NCI-H1436 (cell line): Measurements from ENCODE around the gene CSF2RB.

Experiments
- DNase-seq: peaks from one replicate; lab custom pipeline; 2025; lab: John Stamatoyannopoulos, UW

CSF2RB gene

GRCh38 chr22:36936362-36937116, 23.1 kb downstream of the CSF2RB start:
- no peak for DNase-seq

- DNase-seq = no peak
These were observed 24.0 kb downstream of the CSF2RB start for GRCh38 chr22:36937319-36938027.

DNA sequence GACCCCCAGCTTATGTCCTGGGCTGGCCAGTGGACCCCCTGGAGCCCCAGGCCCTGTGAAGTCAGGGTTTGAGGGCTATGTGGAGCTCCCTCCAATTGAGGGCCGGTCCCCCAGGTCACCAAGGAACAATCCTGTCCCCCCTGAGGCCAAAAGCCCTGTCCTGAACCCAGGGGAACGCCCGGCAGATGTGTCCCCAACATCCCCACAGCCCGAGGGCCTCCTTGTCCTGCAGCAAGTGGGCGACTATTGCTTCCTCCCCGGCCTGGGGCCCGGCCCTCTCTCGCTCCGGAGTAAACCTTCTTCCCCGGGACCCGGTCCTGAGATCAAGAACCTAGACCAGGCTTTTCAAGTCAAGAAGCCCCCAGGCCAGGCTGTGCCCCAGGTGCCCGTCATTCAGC, 24.6 kb downstream of the CSF2RB start:
- no peak for DNase-seq

- no peak for DNase-seq
These were observed 25.5 kb downstream of the CSF2RB start for GRCh38 chr22:36938886-36939285.

GRCh38 chr22:36940676-36941075, 27.2 kb downstream of the CSF2RB start:
- no peak for DNase-seq

- DNase-seq = no peak
These were observed 29.1 kb downstream of the CSF2RB start for GRCh38 chr22:36942556-36942955.

GRCh38 chr22:36946421-36947158, 33.2 kb downstream of the CSF2RB start:
- no peak for DNase-seq

GRCh38 chr22:36948273-36949225, 35.1 kb downstream of the CSF2RB start:
- DNase-seq = no peak

GRCh38 chr22:36950797-36951590, 37.6 kb downstream of the CSF2RB start:
- DNase-seq = no peak

DNA sequence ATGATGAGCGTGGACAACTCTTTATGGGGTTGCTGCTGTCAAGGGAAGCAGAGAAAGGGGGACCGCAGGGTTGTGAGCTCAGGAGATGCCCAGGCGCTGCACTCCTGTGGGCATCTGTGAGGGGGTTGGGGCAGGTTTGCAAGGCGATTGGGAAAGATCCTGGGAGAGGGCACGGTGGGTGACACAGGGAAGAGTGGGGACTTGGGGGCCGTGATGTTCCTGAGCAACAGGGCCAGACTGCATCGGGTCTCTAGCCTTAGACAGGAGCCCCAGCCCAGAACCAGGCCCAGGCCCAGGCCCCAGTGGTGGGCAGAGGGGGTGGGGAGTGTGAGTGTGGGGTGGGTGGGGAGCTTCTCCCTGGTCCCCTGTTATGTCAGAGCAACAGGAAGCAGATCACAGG, 38.3 kb downstream of the CSF2RB start:
- DNase-seq = no peak

- DNase-seq = no peak
These were observed 40.0 kb downstream of the CSF2RB start for GRCh38 chr22:36953239-36954080.

DNA sequence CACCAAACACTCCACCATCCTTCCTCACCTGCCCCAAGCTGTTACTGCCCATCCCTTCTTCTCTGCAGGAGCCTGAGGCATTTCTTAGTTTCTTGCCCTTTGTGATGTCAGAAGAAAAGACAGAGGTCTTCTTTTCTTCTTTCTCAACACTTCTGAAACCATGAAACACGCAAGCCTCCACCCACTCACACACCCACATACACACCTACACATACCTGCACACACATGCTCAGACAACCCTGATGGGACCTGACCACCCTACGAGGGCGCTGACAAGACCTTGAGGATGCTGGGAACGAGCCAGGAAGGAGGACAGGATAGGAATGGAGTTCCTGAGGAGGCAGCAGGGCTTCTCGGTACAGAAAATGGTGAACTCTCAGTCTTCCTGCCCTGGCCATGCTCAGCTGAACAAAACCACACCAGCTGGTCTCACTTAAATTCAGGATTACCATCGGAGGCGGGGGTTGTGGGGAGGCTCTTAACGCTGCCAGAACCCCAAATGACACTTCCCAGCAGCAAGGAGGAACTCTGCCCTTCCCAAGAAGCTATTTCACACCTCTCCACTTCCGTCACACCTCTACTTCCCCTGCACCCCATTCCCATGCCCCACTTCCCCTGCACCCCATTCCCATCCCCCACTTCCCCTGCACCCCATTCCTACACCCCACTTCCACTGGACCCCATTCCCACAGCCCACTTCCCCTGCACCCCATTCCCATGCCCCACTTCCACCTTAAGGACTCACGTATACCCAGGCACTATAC, 41.0 kb downstream of the CSF2RB start:
- DNase-seq = no peak

DNA sequence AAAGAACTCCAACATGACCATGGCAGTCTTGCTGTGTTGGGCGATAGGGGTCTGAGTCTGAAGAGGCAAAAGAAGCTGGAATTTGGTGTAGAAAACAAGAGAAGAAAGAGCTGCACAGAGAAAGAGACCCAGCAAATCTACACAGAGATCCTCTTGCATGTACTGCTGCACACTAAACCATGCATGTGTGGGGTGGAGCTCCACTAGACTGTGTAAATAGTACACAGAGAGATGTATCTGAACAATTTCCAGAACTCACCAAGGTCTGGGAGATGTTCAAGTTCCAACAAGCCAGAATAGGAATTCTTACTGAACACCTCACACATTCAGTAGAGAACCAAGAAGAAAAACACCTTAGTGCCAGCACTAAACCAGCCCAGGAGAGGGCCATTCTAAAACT, 42.3 kb downstream of the CSF2RB start:
- DNase-seq = no peak

DNA sequence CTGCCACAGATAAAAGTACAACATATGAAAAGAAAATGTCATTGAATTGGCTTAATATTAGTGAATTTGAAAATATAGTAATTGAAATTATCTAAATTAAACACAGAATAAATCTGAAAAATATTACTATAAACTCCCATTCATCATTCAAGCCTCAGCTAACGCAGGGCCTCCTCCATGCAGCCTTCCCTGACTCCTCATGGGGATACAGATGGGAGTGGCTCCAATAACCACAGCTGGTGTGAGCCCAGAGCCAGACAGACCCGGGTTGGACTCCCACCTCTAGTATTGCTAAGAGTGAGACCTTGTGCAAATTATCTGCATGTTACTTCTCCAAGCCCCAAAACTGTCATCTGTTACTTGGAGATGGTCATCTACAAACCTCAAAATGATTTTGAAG, 44.9 kb downstream of the CSF2RB start:
- DNase-seq = no peak

DNA sequence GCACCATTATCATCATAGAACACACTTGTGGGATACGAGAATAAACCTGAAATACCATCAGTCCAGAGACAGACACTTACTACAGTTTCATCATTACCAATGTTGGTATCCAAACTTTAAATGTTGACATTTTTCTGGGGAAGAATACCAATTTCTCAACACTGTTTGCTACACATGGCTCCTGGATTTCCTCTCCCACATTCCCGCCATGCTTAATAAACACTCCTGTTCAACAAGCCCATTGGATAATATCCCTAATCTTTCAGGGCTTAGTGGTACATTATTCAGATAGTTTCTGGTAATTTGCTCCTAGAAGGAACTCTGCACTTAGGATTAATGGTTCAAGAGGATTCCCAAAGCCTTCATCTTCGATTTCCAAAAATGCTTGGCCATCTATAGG, 48.2 kb downstream of the CSF2RB start:
- DNase-seq = no peak

DNA sequence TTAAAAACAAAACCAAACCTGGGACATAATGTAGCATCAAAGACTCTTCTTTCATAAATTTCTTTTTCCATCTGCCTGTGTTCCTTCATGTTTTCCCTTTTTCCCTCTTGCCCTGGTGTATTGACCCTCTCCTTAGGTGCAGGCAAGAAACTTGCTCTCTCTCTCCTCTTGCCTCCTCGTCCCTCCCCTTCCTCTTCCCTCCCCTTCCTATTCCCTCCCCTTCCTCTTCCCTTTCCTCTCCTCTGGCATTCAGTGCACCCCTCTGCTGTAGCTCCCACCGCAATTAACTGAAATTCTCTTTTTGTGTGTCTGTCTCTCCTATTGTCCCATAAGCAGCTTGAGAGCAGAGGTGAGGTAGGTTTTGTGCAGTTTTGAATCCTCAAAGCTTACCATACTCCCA, 49.9 kb downstream of the CSF2RB start:
- no peak for DNase-seq

DNA sequence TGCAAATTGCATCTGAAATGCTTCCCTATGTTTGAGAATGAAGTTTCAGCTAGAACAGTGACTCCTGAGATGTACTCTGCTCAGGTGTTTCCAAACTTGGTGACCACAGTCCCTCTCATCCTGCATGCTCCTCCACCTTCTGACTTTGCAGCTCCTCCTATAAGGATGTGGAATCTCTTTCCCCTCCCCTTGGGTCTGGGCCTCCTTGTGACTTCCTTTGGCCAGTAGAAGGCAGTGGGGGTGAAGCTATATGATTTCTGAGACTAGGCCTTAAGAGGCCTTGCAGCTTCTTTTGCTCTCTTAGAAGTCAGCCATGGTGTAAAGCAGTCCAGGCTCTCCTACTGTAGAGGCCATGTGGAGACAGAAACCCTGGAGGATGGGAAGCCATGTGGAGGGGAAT, 50.7 kb downstream of the CSF2RB start:
- DNase-seq = no peak

GRCh38 chr22:36965696-36966095, 52.3 kb downstream of the CSF2RB start:
- no peak for DNase-seq

- DNase-seq = no peak
These were observed 53.6 kb downstream of the CSF2RB start for GRCh38 chr22:36966851-36967540.
